ENCODE data around the gene SLC6A7. TPM values are rescaled to one million over a fixed set of nuclear protein-coding genes. Genes with fewer than 3 reads are reported as not detected.

SLC6A7 gene
- total RNA-seq, 2 donors from 2014 or later, result 0.14 to 0.19 TPM

GRCh38 chr5:150184990-150185912, 4.6 kb upstream of the SLC6A7 start:
- DNase-seq (ENCODE audit: low spot score), result no peak
- intact Hi-C loops (cut with DNase I), result no loop called here

GRCh38 chr5:150186137-150186536, 3.7 kb upstream of the SLC6A7 start:
- no peak for DNase-seq (ENCODE audit: low spot score)
- intact Hi-C loops (cut with DNase I), result no loop called here

GRCh38 chr5:150186897-150187296, 3.0 kb upstream of the SLC6A7 start:
- intact Hi-C loops (cut with DNase I), result no loop called here

DNA sequence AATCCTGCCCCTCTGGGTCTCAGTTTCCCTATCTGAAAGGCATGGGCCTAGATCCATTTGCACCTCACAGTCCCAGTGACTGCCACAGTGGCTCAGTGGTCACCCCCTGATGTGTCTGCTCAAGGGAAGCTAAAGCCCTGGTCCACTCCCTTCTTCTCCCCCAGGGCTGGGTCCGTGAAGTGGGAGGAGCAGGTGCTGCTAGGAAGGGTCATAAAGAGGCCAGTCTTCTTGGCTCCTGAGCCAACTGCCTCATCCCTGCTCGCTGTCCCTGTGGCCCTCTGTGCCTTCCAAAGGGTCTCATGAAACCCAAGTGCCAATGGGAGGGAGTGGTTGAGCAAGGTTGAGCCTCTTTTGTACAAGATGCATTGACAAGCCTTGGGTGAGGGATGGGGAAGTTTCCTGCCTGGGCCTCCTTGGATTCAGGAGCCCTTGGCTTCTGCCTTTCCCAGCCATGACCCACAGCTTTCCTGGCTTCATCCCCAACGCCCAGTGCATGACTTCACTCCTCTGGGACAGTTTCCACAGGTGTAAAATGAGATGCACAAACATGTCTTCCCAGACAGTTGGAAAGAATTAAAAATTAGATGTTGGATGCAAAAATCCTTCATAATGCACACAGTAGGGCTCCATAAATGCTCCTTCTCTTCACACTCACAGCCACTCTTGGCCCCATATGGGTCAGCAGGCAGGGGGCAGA, 1.6 kb upstream of the SLC6A7 start:
- intact Hi-C loops (cut with DNase I), result no loop called here
- DNase-seq (ENCODE audit: low spot score), result no peak

More at GRCh38 chr5:150186897-150187296, 3.0 kb upstream of the SLC6A7 start:
- no peak for DNase-seq (ENCODE audit: low spot score)

- intact Hi-C loops (cut with DNase I), result no loop called here
- no peak for DNase-seq (ENCODE audit: low spot score)
Observed at GRCh38 chr5:150189326-150189725, 536 bp upstream of the SLC6A7 start.

DNA sequence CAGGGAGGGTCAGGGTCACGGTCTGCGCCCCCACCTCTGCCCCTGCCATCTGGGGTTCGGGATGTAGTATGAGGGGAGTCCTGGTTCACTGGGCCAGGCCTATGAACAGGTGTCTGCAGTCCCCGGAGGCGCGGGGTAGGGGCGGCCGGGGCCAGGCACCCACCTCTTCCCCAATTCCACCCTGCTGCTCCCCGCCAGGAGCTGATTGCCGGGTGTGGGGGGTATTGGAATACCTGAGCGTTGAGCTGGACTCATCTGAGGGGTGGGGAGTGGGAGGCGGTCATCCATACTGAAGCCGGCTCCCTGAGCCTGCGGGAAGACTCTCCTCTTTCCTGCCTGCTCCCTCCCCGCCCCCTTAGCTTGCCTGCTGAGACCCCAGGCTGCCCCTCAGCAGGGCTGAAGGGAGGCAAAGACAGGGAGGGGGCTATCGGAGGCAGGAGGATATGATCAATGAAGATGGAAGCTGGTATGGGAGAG, 679 bp downstream of the SLC6A7 start:
- intact Hi-C loops (cut with DNase I), result no loop called here
- no peak for DNase-seq (ENCODE audit: low spot score)

GRCh38 chr5:150190987-150191386, 1.1 kb downstream of the SLC6A7 start:
- intact Hi-C loops (cut with DNase I), result no loop called here
- DNase-seq (ENCODE audit: low spot score), result no peak

- intact Hi-C loops (cut with DNase I), result no loop called here
- DNase-seq (ENCODE audit: low spot score), result no peak
Observed at GRCh38 chr5:150192462-150192861, 2.6 kb downstream of the SLC6A7 start.

GRCh38 chr5:150195736-150196485, 6.0 kb downstream of the SLC6A7 start:
- DNase-seq (ENCODE audit: low spot score), result no peak
- intact Hi-C loops (cut with DNase I), result no loop called here

DNA sequence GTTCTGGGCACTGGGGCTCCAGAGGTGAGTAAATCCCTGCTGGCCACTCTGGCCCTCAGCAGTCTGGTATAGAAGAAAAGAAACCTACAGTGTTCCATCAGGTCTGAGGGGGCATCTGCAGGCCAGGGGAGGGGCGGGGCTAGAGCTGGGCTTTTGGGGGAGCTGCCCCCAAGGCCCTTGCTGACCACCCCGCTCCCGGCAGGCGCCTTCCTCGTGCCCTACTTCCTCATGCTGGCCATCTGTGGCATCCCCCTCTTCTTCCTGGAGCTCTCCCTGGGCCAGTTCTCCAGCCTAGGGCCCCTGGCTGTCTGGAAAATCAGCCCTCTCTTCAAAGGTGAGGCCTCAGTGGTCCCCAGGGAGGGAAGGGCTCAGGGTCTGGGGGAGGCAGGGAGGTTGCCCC, 6.7 kb downstream of the SLC6A7 start:
- DNase-seq (ENCODE audit: low spot score), result no peak
- intact Hi-C loops (cut with DNase I), result no loop called here

GRCh38 chr5:150196986-150197385, 7.1 kb downstream of the SLC6A7 start:
- intact Hi-C loops (cut with DNase I), result no loop called here
- DNase-seq (ENCODE audit: low spot score), result no peak

- intact Hi-C loops (cut with DNase I), result no loop called here
- no peak for DNase-seq (ENCODE audit: low spot score)
Observed at GRCh38 chr5:150197476-150197875, 7.6 kb downstream of the SLC6A7 start.

- intact Hi-C loops (cut with DNase I), result no loop called here
- no peak for DNase-seq (ENCODE audit: low spot score)
Observed at GRCh38 chr5:150202501-150202900, 12.6 kb downstream of the SLC6A7 start.

DNA sequence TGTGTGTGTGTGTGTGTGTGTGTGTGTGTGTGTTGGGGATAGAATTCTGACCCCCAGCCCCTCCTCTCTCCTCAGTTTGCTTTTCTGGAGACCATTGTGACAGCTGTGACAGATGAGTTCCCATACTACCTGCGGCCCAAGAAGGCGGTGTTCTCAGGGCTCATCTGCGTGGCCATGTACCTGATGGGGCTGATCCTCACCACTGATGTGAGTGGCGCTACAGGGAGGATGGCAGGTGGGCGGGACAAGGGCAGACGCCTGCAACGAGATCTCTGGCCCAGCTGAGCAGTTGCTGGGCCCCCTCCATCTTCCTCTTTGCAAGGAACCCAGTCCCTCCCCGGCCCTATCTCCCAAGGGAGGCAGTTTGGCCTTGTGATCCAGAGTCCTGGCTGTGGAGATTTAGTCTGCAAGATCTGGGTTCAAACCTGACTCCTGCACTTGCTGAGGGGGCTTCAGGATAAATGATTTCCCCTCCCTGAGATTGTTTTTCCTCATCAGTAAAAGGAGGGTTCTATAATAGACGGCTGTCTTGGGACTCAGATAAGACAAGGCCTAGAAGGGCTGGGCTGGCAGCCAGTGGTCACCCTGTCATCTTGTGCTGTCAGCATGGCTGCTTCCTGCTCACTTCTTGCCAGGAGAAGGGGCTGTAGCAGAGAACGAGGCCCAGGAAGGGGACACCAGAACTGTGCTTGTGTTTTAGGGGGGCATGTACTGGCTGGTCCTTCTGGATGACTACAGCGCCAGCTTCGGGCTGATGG, 14.1 kb downstream of the SLC6A7 start:
- intact Hi-C loops (cut with DNase I), result no loop called here
- no peak for DNase-seq (ENCODE audit: low spot score)

- no peak for DNase-seq (ENCODE audit: low spot score)
- intact Hi-C loops (cut with DNase I), result no loop called here
Observed at GRCh38 chr5:150204590-150204960, 14.7 kb downstream of the SLC6A7 start.

- DNase-seq (ENCODE audit: low spot score), result no peak
- intact Hi-C loops (cut with DNase I), result no loop called here
Observed at GRCh38 chr5:150206098-150206778, 16.4 kb downstream of the SLC6A7 start.

- intact Hi-C loops (cut with DNase I), result no loop called here
- DNase-seq (ENCODE audit: low spot score), result no peak
Observed at GRCh38 chr5:150206779-150207115, 16.9 kb downstream of the SLC6A7 start.

DNA sequence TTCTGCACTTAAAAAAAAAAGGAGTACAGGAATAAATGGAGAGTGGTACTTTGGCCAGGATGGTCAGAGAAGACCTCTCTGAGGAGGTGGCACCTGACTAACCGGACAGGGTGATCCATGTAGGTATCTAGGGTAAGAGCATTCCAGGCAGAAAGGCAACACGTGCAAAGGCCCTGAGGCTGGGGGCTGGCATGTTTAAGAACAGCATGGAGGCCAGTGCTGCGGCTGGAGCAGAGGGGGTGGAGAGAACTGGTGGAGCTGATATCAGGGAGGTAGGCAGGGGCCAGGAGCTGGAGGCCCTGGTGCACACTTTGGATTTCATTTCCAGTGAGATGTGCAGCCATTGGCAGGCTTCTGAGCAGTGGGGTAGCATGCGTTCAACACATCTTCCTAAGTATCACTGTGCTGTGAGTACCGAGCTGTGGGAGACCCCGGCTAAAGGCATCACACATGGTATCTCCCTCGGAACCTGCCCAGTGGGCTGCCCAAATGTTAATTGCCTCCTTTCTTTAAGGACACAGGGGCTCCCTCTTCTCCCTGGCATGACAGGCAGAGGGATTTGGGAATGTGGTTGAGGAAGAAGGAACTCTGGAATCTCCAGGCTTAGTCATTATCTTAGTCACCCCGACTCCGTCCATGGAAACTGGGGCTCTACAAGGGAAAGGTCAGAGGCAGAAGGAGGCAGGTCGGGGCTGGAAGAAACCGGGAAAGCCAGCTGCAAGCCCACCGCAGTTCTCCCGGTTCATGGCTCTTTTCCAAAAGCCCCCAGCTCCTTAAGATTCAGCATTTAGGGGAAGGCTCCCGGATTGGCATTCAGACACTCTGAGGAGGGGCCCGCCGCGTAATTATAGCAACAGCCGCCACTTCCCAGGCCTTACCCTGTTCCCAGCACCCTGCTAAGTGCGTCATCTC, 18.6 kb downstream of the SLC6A7 start:
- intact Hi-C loops (cut with DNase I), result no loop called here
- DNase-seq (ENCODE audit: low spot score), result no peak
